ENCODE measurements around the gene C12orf56.

C12orf56 gene, protein sequence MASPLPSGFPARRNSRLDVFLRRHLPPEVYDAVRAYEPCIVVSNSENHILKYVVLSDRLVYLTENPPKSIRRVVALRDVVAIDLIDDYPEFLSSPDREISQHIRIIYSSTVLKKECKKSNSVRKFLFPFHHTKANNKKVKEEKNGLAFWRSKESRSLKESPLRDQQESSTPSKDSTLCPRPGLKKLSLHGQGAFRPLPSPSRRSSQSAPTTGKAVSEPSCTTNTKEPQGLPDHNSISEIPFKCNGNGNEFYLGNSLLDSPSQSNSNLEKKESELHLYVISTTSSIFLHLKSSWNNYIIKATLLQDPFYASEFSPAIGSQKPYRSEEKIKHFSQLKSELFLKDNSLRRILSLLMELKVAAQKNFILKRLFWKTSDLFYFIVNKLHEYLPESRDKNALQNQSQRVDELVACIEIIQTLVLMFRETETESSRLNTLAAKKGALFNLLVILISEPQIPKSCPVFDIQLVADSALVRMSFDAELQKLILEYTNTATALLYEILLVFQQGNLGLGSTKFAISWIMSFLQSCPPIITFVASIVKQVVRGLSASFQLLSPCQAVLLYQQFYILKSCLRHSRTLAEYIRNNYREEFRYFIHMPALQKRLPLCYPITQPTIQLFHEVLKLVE

DNA sequence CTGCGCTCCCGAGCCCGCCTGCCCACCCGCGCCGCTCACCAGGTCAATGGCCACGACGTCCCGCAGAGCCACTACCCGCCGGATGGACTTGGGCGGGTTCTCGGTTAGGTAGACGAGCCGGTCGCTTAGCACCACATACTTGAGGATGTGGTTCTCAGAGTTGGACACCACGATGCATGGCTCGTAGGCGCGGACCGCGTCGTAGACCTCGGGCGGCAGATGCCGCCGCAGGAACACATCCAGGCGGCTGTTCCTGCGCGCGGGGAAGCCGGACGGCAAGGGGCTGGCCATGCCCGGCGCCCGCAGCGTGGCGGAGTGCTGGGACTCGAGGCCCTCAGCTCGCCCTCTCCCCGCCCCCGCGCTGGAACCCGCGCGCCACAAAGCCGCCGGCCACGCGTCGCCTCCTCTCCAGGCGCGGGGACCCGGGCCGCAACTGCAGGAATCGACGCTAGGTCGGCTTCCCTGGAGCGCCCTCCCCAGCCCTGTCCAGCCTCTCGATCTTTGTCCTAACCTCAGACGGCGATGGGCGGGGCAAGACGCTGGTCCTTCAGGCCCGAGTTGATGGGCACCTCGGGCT is at the start of gene C12orf56:
C12orf56 (minus strand) TSS at position 484 of the 577 bp plus-strand sequence; CDS start at position 291, 193 bp downstream.
- DNase-seq = no peak

DNA sequence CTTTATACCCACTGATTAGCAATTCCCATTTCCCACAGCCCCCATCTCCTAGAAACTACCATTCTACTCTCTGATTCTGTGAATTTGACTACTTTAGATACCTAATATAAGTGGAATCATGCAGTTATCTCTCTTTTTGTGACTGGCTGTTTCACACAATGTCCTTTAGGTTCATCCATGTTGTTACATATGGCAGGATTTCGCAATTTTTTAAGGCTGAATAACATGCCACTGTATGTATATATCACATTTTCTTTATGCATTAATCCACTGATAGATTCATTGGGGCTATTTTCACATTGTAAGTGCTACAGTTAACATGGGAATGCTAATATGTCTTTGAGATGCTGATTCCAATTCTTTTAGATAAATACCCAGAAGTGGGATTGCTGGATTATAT is 49.5 kb upstream of the C12orf56 start:
- no peak for DNase-seq

DNA sequence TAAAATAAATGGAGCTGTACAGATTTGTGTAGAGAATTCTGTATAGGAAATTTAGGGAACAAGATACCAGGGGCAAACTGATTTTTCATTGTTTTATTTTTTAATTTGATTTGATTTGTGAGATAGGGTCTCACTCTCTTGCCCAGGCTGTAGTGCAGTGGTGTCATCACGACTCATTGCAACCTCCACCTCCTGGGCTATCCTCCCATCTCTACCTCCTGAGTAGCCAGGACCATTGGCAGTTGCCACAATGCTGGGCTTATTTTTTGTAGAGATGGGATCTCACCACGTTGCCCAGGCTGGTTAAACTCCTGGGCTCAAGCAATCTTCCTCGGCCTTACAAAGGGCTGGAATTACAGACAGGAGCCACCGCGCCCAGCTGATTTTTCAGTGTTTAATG is 43.4 kb upstream of the C12orf56 start:
- DNase-seq = no peak

DNA sequence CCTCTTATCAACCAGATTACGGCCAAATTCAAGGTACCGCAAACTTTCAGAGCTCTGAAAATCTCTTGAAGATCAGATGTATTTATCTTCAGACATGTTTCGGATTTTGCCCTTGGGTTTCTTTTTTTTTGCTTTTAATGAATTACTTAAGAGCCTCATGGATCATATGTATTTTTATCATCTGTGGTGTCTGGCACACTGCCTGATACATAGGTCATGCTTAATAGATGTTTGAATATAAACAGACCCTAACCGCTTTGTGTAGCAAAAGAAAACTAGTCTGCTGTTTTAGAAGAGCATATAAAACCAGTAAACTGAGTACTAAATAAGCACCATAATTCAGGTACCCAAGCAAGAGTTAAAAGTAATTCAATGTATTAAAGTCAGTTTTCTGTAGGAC is 41.2 kb upstream of the C12orf56 start:
- no peak for DNase-seq

DNA sequence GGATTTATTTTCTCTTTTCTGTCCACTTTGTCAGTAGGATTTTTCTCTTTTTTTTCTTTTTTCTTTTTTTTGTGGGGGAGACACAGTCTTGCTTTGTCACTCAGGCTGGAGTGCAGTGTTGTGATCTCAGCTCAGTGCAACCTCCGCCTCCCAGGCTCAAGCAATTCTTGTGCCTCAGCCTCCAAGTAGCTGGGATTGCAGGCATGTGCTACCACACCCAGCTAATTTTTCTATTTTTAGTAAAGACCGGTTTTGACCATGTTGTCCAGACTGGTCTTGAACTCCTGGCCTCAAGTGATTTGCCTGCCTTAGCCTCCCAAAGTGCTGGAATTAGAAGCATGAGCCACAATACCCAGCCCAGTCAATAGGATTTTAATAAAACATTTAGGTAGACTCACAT is 40.3 kb upstream of the C12orf56 start:
- no peak for DNase-seq

DNA sequence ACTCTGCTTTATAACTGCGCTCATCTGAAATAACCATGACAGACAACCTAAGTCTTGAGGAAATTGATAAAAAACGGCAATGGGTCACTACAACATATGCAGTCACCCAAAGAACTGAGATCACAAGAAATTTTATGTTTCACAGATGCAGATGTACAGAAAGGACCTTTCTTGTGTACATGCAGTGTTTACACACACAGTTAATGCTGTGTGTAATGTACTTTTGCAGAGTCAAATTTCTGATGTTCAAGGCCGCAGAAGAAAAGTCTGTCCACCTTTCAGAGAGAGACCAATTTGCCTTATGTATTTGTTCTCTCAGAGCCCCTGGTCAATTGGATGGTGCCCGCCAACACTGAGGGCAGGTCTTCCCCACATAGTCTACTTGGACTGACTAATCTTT is 38.4 kb upstream of the C12orf56 start:
- no peak for DNase-seq

DNA sequence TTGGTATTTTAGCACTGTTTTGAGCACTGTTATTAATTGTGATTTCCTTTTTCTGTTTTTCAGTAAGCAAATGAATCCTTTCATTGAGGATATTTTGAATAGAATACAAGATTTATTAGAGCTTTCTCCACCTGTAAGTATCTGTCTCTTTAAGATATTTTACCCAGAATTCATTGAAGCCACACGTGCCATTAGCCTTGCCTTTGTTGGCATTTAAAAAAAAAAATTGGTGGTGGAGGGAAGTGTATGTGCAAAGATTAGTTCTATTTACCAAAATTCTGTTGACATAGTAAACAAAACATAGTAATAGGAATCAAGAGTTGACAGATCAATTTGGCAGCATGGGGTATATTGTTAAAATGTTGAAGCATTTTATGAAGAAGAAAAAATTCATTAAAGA is 37.4 kb upstream of the C12orf56 start:
- no peak for DNase-seq

DNA sequence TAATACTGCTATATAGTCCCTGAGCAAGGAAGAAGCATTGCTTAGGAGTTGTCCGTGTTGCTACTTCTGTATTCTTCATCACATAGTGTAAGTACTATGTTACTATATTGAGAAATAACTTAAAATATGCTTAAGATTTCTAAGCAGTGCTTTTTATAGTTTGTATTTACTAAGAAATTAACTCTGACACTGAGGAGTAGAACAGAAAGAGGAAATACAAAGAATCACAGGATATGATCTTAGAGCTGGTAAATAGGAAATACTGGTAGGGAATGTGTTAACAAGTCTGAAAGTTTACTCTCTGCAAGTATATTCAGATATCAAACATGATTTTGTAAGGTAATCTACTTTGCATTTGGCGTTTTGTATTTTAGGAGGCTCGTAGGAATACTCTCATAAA is 29.1 kb upstream of the C12orf56 start:
- no peak for DNase-seq

DNA sequence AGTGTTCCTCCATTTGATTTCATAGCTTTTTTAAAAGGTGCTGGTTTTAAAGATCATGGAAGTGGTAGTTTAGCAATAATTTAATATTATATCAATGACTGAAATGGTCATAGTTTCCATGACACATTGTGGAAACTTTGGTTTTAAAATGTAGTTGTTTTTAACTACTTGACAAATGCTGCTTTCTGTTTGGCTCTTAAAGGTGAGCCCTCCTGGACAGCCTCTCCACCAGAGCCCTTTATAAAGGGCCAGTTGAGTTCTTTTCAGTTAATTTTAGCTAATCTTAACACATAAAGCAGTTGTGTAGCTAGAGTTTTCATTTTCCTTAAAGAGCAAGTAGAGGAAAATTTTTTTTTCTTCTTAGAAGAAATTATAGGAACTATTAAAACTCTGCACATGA is 27.7 kb upstream of the C12orf56 start:
- no peak for DNase-seq

DNA sequence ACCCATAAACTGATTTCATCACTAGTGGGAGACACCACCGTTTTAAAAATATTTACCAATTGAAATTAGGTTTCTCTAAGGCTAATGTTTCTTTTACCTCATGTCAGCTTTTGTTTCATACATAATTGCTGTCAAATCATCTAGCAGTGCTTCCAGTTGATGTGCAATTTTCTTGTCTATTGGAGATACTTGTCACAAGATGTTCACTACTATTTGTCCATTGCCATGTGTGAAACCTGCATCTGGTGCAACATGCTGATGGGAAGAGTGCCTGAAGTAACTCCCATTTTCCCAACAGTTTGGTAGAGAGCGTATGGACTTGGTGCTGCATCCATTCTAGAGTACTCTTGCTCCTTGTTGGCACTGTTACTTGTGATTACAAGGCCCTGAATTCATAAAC is 23.3 kb upstream of the C12orf56 start:
- DNase-seq = no peak

DNA sequence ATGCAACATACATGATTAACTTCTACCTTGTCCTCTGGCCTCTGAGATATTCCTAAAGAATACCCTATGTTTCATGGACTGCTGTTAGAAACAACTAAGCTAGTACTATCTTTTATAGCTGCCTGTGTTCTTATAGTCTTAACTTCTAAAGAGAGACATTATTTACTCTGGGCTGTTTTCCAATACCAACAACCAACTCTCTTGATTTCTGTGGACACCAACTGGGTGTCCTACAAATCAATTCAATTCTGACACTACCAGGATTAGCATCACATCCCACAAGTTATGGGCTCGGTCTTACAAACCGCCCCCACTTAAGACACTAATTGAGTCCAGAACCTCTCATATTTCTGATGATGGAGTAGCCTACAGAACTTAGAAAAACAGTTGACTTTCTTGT is 21.9 kb upstream of the C12orf56 start:
- no peak for DNase-seq

DNA sequence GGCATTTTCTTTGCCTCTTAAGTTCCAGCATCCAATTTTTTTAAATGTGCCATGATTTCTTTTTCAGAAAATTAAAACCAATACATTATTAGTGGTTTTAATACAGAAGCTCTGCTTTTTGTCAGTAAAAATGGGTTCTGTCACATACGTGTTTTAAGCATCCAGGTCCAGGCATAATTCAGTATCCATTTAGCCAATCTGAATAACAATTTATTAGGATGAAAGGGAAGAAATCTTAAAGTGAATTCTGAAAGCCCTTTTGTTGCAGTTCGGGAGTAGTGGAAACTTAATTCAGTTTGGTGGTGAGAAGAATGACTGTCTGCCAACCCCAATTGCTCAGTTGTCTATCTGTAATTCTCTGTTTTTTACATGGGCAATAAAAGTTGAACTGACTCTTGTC is 20.9 kb upstream of the C12orf56 start:
- no peak for DNase-seq

DNA sequence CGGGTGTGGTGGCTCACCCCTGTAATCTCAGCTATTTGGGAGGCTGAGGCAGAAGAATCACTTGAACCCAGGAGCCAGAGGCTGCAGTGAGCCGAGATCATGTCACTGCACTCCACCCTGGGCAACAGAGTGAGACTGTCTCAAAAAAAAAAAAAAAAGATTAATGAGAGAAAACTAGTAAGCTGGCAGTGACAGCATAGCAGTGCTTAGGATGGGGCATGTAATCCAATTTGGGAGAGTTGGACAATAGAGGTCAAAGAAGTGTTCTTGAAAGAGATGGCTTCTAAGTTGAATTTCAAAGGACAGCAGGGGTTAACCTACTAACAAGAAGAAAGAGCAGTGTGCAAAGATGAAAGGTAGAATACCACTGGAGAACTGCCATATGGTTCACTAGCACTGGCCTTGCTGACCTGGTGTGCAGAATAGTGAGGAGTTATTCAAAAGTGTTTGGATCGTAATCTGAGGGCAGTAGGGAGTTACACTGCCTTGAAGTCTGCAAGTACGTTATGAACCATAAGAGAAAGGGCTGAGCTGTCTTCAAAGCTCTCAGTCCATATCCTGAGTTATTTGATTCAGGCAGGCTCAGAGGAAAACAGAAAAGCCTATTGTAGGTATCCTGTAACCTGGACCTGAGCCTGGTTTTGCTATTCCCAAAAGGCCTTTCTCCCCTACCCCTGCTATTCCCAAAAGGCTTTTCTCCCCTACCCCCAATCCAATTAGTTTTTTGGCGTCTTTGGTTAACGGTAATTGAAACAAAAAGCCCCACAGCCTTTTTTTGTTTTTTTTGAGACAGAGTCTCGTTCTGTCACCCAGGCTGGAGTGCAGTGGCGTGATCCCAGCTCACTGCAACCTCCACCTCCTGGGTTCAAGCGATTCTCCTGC is 17.0 kb upstream of the C12orf56 start:
- DNase-seq = no peak

DNA sequence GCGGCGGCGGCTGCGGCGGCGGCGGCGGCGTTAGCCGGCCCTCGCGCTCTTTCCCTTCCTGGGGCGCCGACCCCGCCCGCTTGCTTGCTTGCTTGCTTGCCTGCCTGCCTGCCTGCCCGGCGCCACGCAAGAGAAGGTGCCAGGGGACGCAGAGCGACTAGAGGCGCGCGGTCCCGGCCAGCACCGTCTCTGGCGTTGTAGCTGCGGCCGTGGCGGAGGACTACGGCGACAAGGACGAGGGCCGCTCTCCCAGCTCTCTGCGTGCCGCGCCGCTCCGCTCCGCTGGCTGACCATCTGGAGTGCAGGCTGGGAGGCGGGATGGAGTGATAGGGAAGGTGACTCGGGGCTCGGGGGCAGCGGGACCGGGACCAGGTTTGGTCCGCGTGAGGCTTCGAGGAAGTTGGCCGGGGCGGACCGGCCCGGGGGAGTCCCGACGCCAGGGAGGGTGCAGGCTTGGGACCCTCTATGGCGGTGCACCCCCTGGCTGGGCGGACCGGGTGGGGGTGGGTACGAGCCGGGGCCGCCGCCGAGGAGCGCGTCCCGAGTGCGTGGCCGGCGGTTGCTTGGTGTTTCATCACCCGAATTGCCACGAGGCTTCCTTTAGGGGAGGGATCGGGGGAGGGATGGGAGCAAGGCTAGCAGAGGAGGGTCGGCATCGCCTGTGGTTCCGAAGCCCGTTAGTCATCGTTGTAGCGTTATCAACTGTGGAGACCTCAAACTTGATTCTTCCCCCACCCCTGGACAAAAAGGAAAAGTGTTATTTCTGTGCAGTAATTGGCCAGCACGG is 14.1 kb upstream of the C12orf56 start:
- DNase-seq = peak; percentile 41

DNA sequence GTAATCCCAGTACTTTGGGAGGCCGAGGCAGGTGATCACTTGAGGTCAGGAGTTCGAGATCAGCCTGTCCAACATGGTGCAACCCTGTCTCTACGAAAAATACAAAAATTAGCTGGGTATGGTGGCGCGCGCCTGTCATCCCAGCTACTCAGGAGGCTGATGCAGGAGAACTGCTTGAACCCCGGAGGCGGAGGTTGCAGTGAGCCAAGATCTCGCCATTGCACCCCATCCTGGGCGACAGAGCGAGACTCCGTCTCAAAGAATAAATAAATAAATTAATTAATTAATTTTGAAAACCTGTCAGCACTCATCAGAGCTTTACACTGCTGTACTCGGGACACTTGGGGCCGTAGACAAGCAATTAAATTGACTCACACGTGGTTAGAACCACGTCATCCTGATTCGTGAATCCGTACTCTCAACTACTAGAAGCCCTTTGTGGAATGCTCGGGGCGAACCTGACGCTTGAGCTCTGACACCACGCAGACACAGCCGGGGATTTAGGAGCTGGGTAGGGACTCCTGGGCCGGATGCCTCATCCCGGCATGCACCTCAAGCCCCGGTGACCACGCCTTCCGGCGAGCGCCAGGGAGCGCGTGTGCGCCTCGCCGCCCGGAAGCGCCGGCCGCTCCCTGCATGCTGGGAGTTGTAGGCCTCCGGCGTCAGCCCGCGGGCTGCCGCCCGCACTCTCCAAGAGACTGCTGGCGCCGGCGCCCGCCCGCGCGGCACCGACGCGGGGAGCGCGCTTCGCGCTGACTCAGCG is 13.3 kb upstream of the C12orf56 start, which contains the start of gene XPOT:
XPOT (plus strand) TSS at position 686 of the 763 bp plus-strand sequence. CDS start 5,644 bp downstream, outside the sequence.
- peak; percentile 95 for DNase-seq

DNA sequence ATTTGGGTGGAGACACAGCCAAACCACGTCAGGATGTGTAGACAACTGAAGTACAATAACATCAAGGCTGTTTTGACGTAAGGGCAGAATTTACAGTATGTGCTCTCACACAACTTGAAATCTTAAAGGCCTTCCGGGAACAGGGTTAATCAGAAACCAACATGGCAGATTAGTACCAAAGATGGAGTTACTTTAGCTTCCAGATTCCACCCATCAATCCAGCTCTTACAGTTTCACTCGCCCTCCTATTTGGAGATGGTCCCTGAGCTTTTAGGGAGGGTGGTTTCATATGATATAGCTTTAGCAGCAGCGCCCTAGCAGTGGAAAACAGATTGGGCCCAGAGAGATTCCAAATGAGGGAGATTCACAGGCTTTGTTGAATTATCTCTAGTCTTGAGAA is 11.6 kb upstream of the C12orf56 start:
- no peak for DNase-seq

DNA sequence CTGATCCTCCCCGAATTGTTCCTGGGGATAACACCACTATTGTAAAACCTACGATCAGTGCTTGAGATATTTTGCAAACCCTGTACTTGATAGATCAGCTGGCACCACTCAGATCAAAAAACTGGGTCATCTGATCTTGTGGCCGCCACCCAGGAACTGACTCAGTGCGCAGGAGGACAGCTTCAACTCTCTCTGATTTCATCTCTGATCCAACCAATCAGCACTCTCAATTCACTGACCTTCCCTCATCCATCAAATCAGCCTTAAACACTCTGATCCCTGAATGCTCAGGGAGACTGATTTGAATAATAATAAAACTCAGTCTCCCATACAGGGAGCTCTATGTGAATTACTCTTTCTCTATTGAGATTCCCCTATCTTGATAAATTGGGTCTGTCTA is 9.5 kb upstream of the C12orf56 start:
- DNase-seq = peak; percentile 59

DNA sequence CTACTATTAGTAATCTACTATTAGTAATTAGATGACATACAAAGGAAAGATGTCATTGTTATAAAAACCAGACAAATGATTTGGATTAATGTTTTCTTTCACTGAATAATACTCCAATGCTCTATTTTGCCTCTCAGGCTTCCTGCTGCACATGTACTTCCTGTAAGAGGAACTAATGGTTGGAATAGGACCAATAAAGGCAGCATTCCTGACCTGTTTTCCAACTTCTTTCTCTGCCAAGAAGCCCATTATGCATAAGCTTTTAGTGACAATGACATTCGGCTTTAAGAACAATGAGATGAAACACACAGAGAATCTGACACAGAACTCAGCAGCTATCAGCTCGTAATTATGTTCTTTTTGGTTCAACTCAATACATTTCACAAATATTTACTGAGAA is 5.2 kb upstream of the C12orf56 start:
- DNase-seq = no peak

DNA sequence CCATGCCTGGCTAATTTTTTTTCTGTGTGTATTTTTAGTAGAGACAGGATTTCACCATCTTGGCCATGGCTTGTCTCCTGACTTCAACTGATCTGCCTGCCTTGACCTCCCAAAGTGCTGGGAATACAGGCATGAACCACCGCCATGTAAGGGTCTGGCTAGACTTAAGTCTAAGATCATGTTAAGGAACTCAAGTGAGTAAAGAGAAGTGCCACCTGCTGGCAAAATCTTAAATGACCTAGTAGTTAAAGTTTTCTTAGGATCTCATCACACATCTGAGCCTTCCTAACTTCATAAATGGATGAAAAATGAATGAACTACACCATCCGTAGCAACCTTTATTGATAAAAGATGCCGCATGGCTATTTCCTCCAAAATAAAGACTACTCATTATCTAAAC is 1.7 kb upstream of the C12orf56 start:
- DNase-seq = peak; percentile 42

DNA sequence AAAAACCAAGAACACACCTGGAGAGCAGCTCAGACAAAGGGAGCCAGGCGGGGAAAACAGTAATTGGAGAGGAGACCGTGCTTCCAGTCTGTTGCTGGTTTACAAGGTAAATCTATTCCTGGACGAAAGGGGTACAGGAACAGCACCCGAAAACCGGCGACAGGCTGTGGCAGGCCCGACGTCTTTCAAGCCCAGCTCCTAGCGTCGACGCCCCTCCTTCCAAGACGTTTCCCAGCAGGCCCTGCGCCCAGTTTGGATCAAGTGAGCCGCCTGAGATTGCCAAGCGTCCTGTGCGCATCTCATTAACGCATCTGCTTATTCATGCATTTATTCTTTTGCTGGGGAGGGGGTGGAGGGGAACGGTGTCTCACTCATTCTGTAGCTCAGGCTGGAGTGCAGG is 1.4 kb downstream of the C12orf56 start:
- DNase-seq = no peak

DNA sequence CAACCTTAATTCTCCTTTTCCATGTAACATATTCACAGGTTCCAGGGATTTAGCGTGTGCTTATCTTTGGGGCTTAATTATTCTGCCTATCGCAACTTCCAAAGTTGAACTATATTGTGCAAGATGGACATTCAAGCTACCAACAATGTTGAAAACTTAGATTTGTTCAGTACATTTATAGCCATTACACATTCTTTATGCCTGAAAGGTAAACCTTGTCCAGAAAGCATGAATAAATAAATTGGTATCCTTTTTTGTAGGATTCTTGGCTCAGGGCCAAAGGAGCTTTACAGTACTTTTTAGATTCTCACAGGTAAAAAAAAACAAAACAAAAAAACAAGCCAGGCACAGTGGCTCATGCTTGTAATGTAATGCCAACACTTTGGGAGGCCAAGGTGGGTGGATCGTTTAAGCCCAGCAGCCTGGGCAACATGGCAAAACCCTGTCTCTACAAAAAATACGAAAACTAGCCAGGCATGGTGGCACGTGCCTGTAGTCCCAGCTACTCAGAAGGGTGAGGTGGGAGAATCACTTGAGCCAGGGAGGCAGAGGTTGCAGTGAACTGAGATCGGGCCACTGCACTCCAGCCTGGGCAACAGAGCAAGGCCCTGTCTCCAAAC is 3.3 kb downstream of the C12orf56 start:
- no peak for DNase-seq

All from CD4-positive, alpha-beta T cell treated with Interleukin-10 for 1 hour (primary cell).